Activated T-cell treated with anti-CD3 and anti-CD28 coated beads, Interleukin-2, amount 50 U/mL, for 1 hour (primary cell): ENCODE results near the gene SAMD4A.

Experiments used
- DNase-seq: peaks from one replicate; pipeline ENCODE4 v3.0.0-alpha.2; 2020

The SAMD4A gene

DNA sequence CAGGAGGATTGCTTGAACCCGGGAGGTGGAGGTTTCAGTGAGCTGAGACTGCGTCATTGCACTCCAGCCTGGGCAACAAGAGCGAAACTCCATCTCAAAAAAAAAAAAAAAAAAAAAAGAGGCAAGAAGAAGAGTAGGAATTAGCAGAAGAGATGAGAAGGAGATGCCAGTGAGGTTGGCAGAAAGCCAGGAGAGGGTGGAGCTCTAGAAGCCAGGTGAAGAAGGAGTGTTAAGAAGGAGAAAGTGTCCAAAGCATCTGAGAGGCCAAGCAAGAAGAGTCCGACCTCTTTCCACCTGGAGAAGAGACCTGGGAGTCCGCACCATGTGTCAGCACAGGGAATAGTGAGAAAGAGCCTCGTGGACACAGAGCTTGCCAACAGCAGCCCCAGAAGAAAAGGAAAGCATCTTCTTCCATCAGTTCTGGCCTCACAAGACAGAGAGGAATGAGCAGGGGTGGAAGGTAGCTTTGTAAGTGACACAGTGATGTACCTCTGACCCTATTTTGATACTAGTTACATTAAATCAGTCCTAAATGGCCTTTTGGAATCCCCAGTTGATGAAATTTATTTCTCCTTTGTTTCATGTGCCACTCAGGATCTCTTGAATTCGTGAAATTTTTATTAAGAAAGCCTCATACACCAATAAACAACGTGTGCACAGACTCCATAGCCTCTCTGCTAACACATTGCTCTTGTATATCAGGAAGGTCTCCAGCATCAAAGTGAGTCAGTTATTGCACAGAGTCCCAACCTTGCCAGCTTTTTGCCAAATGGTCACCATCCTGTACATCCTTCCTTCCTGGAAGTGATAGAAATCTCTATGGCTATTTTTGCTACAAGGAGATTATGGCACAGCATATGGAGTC lies 70.6 kb downstream of the SAMD4A start:
- no peak for DNase-seq

DNA sequence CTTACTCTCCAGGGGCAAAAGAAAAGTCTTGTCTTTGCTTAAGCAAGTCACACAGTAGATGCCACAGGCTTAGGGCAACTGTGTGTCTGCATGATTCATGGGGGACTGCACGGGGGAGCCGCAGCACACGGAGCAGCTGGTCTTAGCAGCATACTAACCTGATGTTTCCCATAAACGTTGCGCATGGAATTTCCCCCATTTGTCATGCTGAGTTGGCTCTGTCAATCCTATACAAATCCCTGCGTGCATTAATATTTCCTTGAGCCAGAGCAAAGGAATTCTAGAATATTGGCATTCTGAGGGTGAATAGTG lies 71.2 kb downstream of the SAMD4A start:
- no peak for DNase-seq

DNA sequence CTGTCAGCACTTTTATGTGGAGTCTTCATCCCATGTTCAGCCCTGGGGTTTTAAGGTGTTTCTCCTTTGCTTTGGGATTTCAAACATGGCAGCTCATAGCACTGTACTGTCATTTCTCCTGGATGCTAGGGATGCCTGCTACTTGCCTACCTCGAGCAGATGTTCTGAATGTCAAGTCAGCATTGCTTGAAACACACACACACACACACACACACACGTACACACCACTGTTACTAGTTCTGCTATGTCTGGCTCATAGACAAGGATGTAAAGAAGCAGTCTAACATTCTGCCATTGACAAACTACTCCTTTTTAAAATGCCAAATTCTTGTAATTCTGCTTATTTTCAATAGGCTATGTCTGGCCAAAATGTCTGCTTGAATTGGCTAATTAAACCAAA lies 72.7 kb downstream of the SAMD4A start:
- no peak for DNase-seq

DNA sequence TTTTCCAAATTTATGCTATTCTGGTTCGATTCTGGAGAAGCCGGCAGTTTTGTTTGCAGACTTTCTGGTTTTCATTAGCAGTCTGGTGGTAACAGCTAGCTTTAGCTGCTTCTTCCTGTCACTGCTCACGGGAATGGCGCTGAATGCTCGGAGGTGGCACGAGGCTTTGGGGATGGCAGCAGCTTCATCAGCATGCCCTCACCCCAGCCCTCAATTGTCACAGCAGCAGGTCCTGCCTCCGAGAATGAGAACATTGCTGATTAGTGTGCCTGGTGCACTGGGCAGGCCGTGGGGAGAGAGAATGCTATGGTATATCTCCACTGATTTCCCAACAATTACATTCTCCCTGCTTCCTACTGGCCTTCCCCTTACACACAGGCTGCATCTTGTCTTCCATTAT lies 73.6 kb downstream of the SAMD4A start:
- no peak for DNase-seq

DNA sequence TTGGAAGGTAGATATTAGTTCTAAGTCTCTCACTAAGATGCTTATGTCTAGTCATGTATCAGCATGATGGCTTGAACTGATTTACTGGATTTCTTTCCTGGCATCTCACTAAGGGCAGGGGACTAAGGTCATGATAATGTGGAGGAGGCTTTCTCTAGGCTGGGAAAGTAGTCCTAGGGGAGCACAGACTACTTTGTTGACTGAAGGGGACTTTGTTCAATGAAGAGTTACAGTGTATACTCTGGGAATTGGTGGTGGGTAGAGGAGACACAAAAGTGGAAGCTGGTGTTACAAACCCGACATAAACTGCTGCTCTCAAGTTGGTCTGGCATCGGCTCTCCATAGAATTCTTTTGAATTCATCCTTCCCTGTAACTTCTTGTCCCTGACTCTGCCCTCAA lies 75.2 kb downstream of the SAMD4A start:
- DNase-seq: no peak

DNA sequence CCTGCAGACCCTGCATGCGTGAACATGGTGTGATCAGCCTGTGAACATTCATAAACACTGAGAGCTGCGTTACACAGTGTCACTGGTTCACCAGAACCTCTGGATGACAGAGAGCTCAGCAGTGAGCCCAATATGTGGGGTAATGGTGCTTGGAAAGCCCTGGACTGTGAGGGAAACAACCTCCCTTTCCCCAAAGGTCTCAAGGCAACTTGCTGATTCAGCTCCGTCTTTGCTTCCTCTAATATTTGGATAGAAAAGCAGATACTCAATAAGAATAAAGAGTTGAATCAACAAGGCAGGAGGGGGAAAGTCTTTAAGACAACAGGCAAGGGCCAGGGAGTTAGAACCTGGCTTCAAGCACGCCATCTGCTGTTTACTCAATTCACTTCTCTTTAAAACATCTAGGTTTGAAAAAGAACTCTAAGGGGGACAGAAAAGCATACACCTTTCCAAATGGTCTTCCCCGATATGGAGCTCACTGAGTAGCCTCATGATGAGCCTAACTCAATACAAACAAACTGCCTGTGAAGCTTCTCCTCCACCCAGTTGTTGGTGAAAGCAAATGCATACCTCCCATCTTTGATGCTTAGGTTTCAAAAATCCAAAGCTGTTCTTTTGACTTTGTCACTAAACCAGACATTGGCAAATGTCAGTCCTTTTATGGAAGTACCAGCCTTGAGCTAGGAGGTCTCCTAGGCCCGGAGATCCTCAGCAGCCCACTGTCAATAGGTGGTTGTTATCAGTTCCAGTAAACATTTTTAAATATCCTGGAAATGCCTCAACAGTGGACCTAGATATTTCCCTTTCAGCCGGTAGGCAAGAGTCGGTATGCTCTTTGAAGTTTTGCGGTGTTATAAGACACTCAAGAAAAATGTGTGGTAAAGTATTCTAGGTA lies 76.1 kb downstream of the SAMD4A start:
- no peak for DNase-seq

DNA sequence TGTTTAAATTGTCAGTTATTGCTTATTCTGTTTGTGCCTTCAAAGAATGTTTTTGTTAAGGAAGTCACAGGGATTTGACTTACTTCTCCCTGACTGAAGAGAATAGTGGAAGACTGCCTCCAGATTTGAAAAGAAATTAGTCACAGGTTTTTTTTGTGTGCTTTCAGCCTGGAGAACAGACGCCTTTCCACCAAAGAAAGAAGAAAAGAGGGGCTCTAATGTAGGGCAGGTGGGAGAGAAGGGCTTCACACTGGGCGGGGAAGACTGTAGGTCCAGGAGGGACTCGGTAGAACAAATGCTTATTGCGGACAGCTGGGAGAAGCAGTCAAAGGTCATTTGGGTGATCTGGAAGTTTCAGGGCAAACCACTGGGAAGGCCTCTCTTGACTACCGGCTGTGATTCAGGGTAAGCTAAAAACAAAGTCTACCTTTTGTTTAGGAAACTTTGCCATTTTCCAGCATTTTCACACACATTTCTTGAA lies 76.8 kb downstream of the SAMD4A start:
- DNase-seq: no peak

DNA sequence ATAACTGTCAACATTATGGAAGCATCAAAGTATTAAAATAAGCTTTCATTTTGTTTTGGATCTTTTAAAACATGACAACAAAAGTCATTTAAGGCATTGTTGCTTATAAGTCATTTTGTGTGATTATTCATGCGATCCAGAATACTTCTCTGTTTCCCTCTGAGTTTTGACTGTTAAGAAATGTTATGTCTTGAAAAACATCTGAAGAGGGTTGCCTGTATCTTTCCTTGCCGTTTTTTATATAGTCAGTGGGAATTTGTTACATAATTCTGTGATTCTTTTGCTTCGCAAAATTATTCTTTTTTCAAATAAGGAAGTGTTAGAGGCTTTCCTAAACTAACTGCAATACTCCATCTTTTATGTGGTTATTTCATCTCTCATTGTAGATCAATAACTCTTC lies 78.7 kb downstream of the SAMD4A start:
- DNase-seq: no peak

DNA sequence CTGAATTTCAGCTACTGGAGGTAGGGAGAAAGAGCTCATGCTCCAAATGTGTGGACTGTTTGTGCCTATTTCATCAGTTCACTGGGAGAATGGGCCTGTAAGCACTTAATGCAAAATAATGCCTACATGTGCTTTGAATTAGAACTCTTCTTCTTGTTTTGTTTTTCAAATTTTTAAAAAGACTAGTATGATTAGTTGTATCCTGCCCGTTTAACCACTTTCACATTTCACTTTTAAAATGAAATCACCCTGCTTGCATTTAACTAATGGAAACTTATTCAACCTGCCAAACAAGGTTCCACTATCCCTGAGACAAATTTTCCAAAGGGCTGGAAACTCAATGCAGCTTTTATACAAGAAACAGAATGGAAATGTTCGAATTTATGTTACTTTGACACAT lies 79.7 kb downstream of the SAMD4A start:
- DNase-seq: no peak

DNA sequence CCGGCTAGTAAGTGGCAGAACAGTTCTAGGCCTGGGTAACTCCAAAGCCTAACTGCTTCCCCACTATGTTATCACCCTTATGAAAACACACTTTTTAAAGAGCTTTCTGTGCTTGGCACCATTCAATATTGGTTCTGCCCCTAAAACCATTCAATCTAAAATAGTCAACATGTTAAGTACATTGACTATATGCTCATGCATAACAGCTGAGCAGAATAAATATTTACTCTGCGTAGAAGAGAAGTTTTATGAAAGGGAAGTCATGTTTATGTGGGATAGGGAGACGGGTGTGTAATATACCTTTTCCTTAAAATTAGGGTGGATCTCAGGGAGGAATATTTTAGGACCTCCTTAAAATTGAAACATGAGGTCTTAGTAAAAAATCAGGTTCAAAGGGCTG lies 80.5 kb downstream of the SAMD4A start:
- DNase-seq: no peak

DNA sequence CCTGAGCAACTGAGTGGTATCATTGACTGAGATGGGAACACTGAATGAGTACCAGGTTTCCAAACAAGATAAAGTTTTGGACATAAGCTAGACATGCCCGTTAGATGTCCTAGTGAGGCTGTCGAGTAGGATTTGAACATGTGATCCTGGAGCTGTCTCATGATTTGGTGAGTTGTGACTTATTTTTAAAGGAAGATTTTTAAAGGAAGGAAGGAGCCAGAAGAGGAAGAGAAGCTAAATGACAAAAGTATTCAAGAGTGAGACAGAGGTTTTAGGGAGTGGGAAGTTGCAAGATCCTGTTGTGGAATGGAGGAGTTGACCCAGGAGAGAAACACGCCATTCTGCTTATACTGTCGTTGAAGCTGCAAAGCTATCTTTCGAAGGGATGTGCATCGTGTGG lies 82.1 kb downstream of the SAMD4A start:
- no peak for DNase-seq

DNA sequence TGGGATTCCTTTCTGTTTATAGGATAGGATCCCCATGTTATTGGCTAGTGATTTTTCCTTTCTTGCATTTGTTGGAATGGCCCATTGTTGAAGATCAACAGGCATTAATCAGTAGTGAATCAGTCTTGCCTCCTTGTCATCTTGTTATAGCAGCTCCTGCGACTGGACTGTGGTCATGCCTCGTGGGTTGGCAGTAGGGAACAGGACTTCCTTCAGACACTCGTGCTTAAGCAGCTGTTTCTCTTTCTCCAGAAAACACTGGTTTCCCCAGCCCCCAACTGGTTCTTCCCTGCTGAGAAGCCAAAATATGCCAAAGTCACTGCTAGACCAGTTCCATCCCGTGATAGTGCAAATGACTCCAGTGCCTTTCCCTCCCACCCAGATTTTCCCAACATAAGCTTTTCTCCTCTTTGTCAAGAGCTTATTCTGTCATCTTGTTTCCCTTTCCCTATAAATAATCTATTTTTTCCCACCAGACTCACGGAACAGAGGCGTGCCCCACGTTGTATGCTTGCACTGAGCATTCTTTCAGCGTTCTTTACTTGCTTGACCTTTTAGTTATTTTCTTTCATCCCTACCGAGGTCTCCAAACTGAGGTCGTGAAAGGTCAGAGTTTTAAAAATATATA lies 83.5 kb downstream of the SAMD4A start:
- DNase-seq: no peak

DNA sequence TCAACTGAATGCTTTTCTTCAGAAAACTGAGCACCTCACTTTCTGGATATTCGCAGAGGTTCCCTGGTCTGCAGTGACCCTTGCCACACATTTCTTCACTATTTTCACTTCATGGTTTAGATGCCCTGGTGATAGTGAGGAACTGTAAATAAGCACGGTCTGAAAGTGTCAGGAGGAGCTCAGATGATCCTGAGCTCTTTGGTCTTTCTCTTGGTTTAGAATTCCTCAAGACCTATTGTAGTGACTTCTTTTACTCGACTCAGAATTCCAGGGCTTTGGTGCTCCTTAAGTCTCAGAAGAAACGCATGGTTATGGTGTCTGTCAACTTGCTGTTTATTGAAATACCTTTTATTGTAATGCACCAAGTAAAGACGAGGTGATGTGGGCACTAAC lies 84.0 kb downstream of the SAMD4A start:
- no peak for DNase-seq

DNA sequence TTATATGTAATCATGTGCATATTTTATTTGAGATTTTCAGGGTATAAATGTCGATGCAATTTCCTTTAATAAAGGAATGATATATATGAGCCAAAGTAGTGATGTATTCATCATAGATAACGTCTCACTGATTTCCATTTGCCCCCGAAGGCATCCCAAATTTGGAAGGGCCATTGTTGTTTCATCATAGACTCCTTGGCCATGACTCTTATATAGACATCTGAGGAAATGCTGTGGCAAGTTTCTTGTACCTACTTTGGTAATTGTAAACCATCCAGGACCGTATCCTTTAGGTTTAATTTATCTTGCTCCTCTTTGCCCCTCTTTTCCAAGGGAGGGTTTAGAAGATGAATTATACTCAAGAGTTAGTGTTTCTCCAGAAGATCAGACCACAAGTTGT lies 84.7 kb downstream of the SAMD4A start:
- DNase-seq: no peak

DNA sequence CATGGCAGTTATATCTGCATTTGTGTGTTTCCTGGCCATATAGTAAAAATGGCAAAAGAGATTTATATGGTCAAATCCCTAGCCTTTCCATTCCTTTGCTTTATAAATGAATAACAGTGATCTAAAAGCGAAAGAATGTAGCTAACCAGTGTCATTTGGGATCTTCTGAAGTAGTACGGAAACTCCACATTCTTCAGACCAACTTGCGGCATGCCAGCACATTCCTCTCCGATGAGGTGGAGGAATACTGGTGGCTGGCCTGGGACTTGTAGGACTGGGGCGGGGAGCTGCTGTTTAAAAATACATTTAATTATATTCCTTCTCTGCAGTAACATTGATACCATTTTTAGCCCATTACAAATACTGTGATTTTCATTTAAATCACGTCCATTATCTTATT lies 85.3 kb downstream of the SAMD4A start:
- no peak for DNase-seq

DNA sequence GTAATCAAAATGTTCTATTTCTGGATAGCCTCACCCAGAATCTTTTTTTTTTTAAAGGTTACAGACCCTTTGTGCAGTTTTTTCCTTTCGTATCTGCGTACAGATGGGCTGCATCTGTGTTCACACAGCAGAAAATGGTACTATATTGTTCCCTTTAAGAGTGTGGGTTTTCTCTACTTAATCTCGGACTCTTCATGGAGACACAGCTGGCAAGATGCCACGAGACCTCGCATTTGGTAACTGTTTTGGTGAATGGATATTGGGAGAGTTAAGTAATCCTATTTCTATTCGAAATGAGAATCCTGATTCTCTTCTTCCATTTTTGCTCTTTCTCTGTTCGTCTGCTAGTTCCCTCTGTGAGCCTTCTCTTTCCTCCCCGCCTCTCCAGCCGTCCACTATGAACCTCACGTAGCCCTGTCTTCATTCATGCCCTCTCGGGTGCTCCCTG lies 85.7 kb downstream of the SAMD4A start:
- no peak for DNase-seq

DNA sequence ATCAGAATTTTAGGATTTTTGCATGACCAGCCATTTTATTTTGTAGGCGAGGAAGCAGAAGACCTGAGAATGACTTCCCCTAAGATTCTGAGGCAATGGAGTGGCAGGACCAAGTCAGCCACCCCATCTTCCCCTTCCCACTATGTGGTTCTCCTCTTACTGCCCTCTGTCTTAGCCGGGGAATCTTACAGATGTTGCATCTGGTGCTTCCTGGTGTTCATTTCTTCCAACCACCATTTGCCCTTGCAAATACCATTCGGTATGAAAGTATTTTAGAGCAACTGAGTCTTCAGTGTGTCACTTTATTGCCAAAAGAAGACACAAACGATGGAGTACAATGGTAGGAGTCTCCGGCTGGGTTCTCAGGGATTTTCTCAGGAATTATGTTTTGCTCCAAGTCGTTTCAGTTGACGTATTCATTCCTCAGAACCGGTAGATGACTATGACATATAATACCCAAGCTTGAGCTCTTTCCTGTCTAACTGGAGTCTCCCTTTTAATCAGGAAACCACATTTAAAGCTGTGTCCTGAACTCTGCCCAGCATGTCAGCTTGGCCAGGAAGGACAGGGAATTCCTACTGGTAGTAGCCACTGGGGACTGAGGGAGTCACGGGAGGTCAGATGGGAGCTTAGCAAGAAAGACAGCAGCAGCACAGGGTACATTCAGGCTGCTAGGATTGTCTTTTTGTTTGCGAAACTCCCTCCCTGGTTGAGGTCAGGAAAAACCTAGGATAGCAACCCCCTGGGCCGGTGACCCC lies 87.0 kb downstream of the SAMD4A start:
- DNase-seq: no peak

DNA sequence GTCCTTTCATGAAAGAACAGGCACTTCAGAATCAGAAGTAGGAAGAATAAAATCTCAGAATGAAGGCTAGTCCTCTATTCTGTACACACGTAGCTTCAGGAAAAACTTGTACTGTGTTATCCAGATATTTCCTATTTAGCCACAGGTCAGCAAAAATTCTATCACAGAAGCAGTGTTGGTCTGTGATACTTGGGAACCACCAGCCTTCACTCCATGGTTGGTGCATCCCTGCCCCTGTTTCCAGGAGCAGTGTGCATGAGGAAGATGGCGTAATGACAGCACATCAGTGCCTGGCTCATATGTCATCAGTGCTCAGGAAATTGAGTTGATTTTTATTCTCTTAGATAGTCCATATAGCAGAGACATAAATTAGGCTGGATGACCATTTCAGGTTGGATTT lies 87.7 kb downstream of the SAMD4A start:
- DNase-seq: no peak

DNA sequence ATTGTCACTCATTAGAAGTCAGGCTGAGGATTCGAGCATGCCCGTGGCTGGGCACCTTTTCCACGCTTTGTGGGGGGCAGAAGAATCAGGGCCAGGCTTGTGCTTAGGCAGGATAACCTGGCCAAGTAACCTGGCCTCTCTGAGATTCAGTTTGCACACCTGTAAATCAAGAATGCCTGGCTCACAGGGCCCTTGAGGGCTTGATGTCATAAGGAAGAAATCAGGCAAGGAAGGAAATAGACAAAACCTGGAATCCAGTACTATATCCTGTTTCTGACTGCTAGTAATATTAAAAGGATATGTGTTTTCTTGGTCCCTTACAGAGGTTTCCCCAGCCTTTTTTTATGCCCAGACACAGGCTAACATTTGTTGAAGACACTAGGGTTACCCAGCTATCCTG lies 91.9 kb downstream of the SAMD4A start:
- no peak for DNase-seq

DNA sequence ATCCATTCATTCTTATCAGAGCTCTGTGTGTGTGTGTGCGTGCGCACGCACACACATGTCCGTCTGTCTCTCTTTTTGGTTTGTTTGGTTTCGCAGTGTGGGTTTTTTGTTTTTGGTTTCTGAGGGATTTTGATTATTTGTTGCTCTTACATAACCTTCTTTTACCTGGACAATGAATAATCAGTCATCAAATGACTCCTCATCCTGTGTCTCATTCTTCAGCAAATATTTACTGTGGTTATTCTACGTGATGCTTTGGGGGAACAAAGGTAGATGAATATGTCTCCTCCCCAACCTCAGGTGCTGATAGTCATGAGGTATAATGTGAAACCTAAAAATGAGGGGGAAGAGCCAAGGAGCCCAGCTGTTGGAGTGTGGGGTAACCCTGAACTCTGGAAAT lies 92.4 kb downstream of the SAMD4A start:
- no peak for DNase-seq

DNA sequence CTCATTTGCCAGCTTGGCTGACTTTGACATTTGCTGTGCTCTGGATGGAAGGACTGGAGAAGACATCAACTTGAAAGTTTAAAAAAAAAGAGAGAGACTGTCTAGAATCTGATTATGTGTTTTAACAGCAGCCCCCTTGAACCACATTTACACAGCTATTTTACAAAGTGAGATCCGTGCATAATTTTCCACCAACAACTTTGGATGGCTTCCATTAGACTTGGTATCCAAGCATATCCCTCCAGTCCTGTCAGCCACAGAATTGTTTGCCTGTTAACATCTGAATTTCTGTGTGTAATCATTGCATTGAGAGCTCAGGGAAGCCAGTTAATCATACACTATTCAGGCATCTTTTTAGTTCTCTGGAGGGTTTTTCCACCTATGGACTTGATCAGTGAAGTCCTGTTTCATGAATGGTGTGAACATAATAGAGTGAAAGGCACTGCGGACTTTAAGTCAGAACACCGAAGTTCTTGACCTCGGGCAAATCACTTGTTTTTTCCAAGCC lies 93.7 kb downstream of the SAMD4A start:
- DNase-seq: no peak

DNA sequence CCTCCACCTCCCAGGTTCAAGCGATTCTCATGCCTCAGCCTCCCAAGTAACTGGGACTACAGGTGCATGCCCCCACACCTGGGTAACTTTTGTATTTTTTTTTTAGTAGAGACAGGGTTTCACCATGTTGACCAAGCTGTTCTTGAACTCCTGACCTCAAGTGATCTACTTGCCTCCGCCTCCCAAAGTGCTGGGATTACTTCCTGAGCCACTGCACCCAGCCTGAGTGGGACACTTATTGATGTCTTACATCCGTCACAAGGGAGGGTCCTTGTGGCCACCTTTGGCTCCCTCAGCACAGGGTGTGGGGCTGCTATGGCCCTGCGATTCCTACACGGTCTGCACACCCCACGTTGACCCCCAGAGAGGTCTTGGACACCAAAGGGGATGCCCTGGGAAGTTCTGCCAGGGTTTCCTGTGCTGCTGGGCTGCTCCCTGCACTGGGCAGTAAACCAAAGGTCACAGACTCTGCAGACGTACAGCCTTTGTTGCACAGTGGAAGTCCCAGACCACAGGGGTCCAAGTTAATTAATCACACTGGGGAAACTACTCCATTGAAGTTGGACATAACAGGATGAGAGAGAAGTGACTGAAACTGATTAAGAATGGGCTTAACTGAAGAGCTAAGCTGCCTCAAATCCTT lies 95.7 kb downstream of the SAMD4A start:
- no peak for DNase-seq
